Thyroid gland (tissue), 4 donors: ENCODE results near the gene DICER1. TPM values are rescaled to one million over a fixed set of nuclear protein-coding genes. Genes with fewer than 3 reads are reported as not detected.

Experiments
- DNase-seq, 2 donors: peaks; one replicate each; pipeline ENCODE4 v3.0.0-alpha.2; 2019
- H3K27ac ChIP-seq, 3 donors: fragments of 200-600 bp; sonication (generic); 1 replicate in 2 of 3; 2 replicates in 1 of 3; pipeline ENCODE4 v1.5.1; 2016 to 2019; ENCODE audit warnings: mild to moderate bottlenecking in 1 of 3, moderate library complexity in 1 of 3
- H3K27me3 ChIP-seq: fragments of 200-600 bp; sonication (generic); one replicate; pipeline ENCODE4 v1.5.1; 2019
- H3K36me3 ChIP-seq, 2 donors: fragments of 200-600 bp; sonication (generic); one replicate each; pipeline ENCODE4 v1.5.1; 2016 to 2019
- H3K4me1 ChIP-seq, 2 donors: fragments of 200-600 bp; sonication (generic); one replicate each; pipeline ENCODE4 v1.5.1; 2017 to 2019
- H3K4me3 ChIP-seq, 3 donors: fragments of 200-600 bp; sonication (generic); replicated peaks in 1 of 3; 1 replicate in 2 of 3; 2 replicates in 1 of 3; pipeline ENCODE4 v1.5.1; 2016; ENCODE audit warnings: mild to moderate bottlenecking in 1 of 3
- H3K9me3 ChIP-seq: fragments of 200-600 bp; sonication (generic); one replicate; pipeline ENCODE4 v1.5.1; 2017
- POLR2A ChIP-seq, 2 donors: fragments of 450-650 bp; IDR thresholded peaks; one replicate each; pipeline ENCODE4 v1.6.1; 2017; ENCODE audit warnings: antibody characterized with exemption in 2 of 2, mild to moderate bottlenecking in 2 of 2, moderate library complexity in 1 of 2
- WGBS, 2 donors: methylation state at CpG; one replicate each; pipeline ENCODE4 v1.1.5; 2017; 5-methylcytosine and 5-hydroxymethylcytosine counted together
- intact Hi-C: fragments of 100-400 bp; cut with DNase I; formaldehyde crosslinking; loops from one replicate; pipeline ENCODE4 v1.15.1; 2023
- total RNA-seq, 4 donors: library from RNA; depleted of rRNA; stranded (reverse); fragments of >200 nt; gene quantifications; one replicate each; pipeline ENCODE4 v1.2.3, GENCODE V29; 2016
- TF ChIP-seq, protein P1 (sequence below), 6 experiments: fragments of 200-600 bp in 3 of 6; fragments of 450-650 bp in 3 of 6; sonication (generic) in 3 of 6; IDR thresholded peaks; one replicate each; pipeline ENCODE4 v1.5.1; 2016 to 2019; ENCODE audit warnings: antibody characterized with exemption in 6 of 6, mild to moderate bottlenecking in 2 of 6, inconsistent platforms in 1 of 6, moderate library complexity in 1 of 6

Gene DICER1
- total RNA-seq, 4 donors from 2014 or later, result 66.5 to 96.8 (median 78.8) TPM

GRCh38 chr14:95069018-95069417, 88.3 kb downstream of the DICER1 start:
- WGBS, 2 donors, result 65 to 70% methylated on average over 7 of the region's 7 CpGs
- no peaks in the 10 kb centered on the region for H3K36me3 ChIP-seq
- DNase-seq, result no peak
- TF ChIP-seq POLR2A (IDR thresholded peaks at IDR 0.05), result no peak
- TF ChIP-seq, protein P1, sequence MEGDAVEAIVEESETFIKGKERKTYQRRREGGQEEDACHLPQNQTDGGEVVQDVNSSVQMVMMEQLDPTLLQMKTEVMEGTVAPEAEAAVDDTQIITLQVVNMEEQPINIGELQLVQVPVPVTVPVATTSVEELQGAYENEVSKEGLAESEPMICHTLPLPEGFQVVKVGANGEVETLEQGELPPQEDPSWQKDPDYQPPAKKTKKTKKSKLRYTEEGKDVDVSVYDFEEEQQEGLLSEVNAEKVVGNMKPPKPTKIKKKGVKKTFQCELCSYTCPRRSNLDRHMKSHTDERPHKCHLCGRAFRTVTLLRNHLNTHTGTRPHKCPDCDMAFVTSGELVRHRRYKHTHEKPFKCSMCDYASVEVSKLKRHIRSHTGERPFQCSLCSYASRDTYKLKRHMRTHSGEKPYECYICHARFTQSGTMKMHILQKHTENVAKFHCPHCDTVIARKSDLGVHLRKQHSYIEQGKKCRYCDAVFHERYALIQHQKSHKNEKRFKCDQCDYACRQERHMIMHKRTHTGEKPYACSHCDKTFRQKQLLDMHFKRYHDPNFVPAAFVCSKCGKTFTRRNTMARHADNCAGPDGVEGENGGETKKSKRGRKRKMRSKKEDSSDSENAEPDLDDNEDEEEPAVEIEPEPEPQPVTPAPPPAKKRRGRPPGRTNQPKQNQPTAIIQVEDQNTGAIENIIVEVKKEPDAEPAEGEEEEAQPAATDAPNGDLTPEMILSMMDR (IDR thresholded peaks at IDR 0.05), result no peak
- no peaks in the 10 kb centered on the region for H3K4me1 ChIP-seq
- H3K9me3 ChIP-seq, result no peaks in the 10 kb centered on the region
- H3K4me3 ChIP-seq, result no peak overlapping the region
- no peaks in the 10 kb centered on the region for H3K27me3 ChIP-seq
- H3K27ac ChIP-seq, result no peak overlapping the region
- intact Hi-C loops, result no loop called here

- no peak for DNase-seq
- 80 to 82% methylated on average over 8 of the region's 8 CpGs for WGBS, 2 donors
- Histone ChIP-seq H3K4me1 (no peaks in the 10 kb centered on the region), H3K27ac (no peak overlapping the region), H3K4me3 (no peak overlapping the region), H3K27me3 (no peaks in the 10 kb centered on the region), H3K36me3 (no peaks in the 10 kb centered on the region), H3K9me3 (no peaks in the 10 kb centered on the region)
- no peak for TF ChIP-seq POLR2A (IDR thresholded peaks at IDR 0.05)
- TF ChIP-seq, protein P1 (IDR thresholded peaks at IDR 0.05), result no peak
- intact Hi-C loops, result no loop called here
Measured at GRCh38 chr14:95068521-95068920, 88.8 kb downstream of the DICER1 start.

GRCh38 chr14:95068080-95068479, 89.2 kb downstream of the DICER1 start:
- Histone ChIP-seq H3K4me3 (no peak overlapping the region), H3K9me3 (no peaks in the 10 kb centered on the region), H3K27ac (no peak overlapping the region), H3K27me3 (no peaks in the 10 kb centered on the region), H3K4me1 (no peaks in the 10 kb centered on the region), H3K36me3 (no peaks in the 10 kb centered on the region)
- 79 to 84% methylated on average over 9 to 10 of the region's 10 CpGs for WGBS, 2 donors
- TF ChIP-seq, protein P1 (IDR thresholded peaks at IDR 0.05), result no peak
- no peak for TF ChIP-seq POLR2A (IDR thresholded peaks at IDR 0.05)
- no peak for DNase-seq
- intact Hi-C loops, result no loop called here

GRCh38 chr14:95067526-95067925, 89.8 kb downstream of the DICER1 start:
- WGBS, 2 donors, result 94 to 98% methylated on average over 4 of the region's 4 CpGs
- Histone ChIP-seq H3K4me3 (no peak overlapping the region), H3K9me3 (no peaks in the 10 kb centered on the region), H3K36me3 (no peaks in the 10 kb centered on the region), H3K27ac (no peak overlapping the region), H3K27me3 (no peaks in the 10 kb centered on the region), H3K4me1 (no peaks in the 10 kb centered on the region)
- intact Hi-C loops, result no loop called here
- no peak for DNase-seq
- TF ChIP-seq, protein P1 (IDR thresholded peaks at IDR 0.05), result no peak
- no peak for TF ChIP-seq POLR2A (IDR thresholded peaks at IDR 0.05)

DNA sequence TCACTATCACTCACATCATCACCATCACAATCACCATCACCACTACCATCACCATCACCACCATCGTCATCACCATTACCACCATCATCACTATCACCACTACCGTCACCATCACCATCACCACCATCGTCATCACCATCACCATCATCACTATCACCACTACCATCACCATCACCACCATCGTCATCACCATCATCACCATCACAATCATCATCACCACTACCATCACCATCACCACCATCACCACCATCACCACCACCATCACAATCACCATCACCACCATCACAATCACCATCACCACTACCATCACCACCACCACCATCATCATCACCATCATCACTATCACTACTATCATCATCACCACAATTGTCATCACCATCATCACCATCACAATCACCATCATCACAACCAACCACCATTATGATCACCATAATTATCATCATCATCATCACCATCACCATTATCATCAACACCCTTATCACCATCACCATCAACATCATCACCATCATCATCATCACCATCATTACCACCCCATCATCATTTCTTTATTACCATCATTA, 90.8 kb downstream of the DICER1 start:
- TF ChIP-seq, protein P1 (IDR thresholded peaks at IDR 0.05), result no peak
- no peak for TF ChIP-seq POLR2A (IDR thresholded peaks at IDR 0.05)
- intact Hi-C loops, result no loop called here
- Histone ChIP-seq H3K36me3 (no peaks in the 10 kb centered on the region), H3K27ac (no peak overlapping the region), H3K27me3 (no peaks in the 10 kb centered on the region), H3K4me1 (no peaks in the 10 kb centered on the region), H3K9me3 (no peaks in the 10 kb centered on the region), H3K4me3 (no peak overlapping the region)
- WGBS, 2 donors, result 95 to 98% methylated on average over 4 of the region's 4 CpGs
- no peak for DNase-seq
